ENCODE results near the gene MEF2A. TPM values are rescaled to one million over a fixed set of nuclear protein-coding genes. Genes with fewer than 3 reads are reported as not detected.
"Not testable (repeated sequence)": the region's sequence is repeated elsewhere in the genome, so short reads cannot be mapped to it uniquely, and the experiment has no call there.

MEF2A gene
- total and polyA plus RNA-seq, 9 donors, result 25.5 to 82.7 (median 59.9) TPM

- intact Hi-C loops (cut with DNase I), result no loop called here
- no peak for DNase-seq
- Histone ChIP-seq H3K4me3 (no peak overlapping the region), H3K27ac (no peak overlapping the region), H3K27me3 (no peaks in the 10 kb centered on the region), H3K4me1 (ENCODE audit: insufficient read depth) (no peaks in the 10 kb centered on the region), H3K9me3 (no peaks in the 10 kb centered on the region), H3K36me3 (no peaks in the 10 kb centered on the region)
- 74 to 80% (median 79%) methylated on average over 2 of the region's 2 CpGs for WGBS, 3 donors
- no peak for TF ChIP-seq EP300 (IDR thresholded peaks at IDR 0.05)
- no peak for TF ChIP-seq POLR2A (IDR thresholded peaks at IDR 0.05)
- TF ChIP-seq CTCF (IDR thresholded peaks at IDR 0.05), result no peak
These were observed 97.1 kb downstream of the MEF2A start for GRCh38 chr15:99662903-99663302.

GRCh38 chr15:99666073-99666472, 100.3 kb downstream of the MEF2A start:
- H3K4me3 ChIP-seq; DNase-seq; H3K36me3 ChIP-seq; H3K27ac ChIP-seq; intact Hi-C loops (cut with DNase I); H3K9me3 ChIP-seq; H3K27me3 ChIP-seq; H3K4me1 ChIP-seq (ENCODE audit: insufficient read depth): not testable (repeated sequence)
- 96 to 98% (median 97%) methylated on average over 6 of the region's 6 CpGs for WGBS, 3 donors

- intact Hi-C loops (cut with DNase I), result no loop called here
- Histone ChIP-seq H3K4me1 (ENCODE audit: insufficient read depth) (peaks cover 1% of the 10 kb centered on the region), H3K9me3 (no peaks in the 10 kb centered on the region), H3K36me3 (no peaks in the 10 kb centered on the region), H3K4me3 (no peak overlapping the region), H3K27me3 (no peaks in the 10 kb centered on the region), H3K27ac (no peak overlapping the region)
- WGBS, 3 donors, result 78 to 93% (median 89%) methylated on average over 2 of the region's 2 CpGs
- TF ChIP-seq POLR2A (IDR thresholded peaks at IDR 0.05) (no peak), CTCF (IDR thresholded peaks at IDR 0.05) (no peak), EP300 (IDR thresholded peaks at IDR 0.05) (no peak)
- no peak for DNase-seq
These were observed 102.9 kb downstream of the MEF2A start for GRCh38 chr15:99668533-99669182.

GRCh38 chr15:99669250-99669649, 103.5 kb downstream of the MEF2A start:
- no peak for TF ChIP-seq CTCF (IDR thresholded peaks at IDR 0.05)
- TF ChIP-seq EP300 (IDR thresholded peaks at IDR 0.05), result no peak
- TF ChIP-seq POLR2A (IDR thresholded peaks at IDR 0.05), result no peak
- Histone ChIP-seq H3K4me1 (ENCODE audit: insufficient read depth) (peaks cover 1% of the 10 kb centered on the region), H3K36me3 (no peaks in the 10 kb centered on the region), H3K4me3 (no peak overlapping the region), H3K9me3 (no peaks in the 10 kb centered on the region), H3K27ac (no peak overlapping the region), H3K27me3 (no peaks in the 10 kb centered on the region)
- DNase-seq, result no peak
- intact Hi-C loops (cut with DNase I), result no loop called here
- 87 to 88% (median 87%) methylated on average over 1 of the region's 1 CpG for WGBS, 3 donors

GRCh38 chr15:99671926-99672635, 106.3 kb downstream of the MEF2A start:
- Histone ChIP-seq H3K36me3 (no peaks in the 10 kb centered on the region), H3K27me3 (no peaks in the 10 kb centered on the region), H3K4me1 (ENCODE audit: insufficient read depth) (peaks cover 1% of the 10 kb centered on the region), H3K9me3 (no peaks in the 10 kb centered on the region), H3K27ac (no peak overlapping the region), H3K4me3 (no peak overlapping the region)
- intact Hi-C loops (cut with DNase I), result loop anchor here in 1 of 4 donors (5.0 kb wide), 1 partner anchor 1115 kb away; no protein-coding TSS in a partner anchor
- DNase-seq, result no peak
- WGBS, 3 donors, result 95 to 97% (median 96%) methylated on average over 2 of the region's 2 CpGs
- no peak for TF ChIP-seq POLR2A (IDR thresholded peaks at IDR 0.05)
- TF ChIP-seq CTCF (IDR thresholded peaks at IDR 0.05), result no peak
- TF ChIP-seq EP300 (IDR thresholded peaks at IDR 0.05), result no peak
